GM12878 (cell line): ENCODE measurements around the gene TMOD3. TPM values are rescaled to one million over a fixed set of nuclear protein-coding genes. Genes with fewer than 3 reads are reported as not detected.

ENCODE experiments used
- ATAC-seq: fragments of 200-7000 bp; cut with Tn5 transposase; 3 replicates; pipeline ENCODE4 v1.9.1; 2020; ENCODE audit warnings: mild to moderate bottlenecking, moderate library complexity
- BruUV-seq: library from RNA; stranded (reverse); fragments of 400-500 nt; replicated peaks from 2 replicates; lab custom pipeline; 2021; lab: Mats Ljungman, UMichigan
- CTCF ChIA-PET: fragments of 300-600 bp; sonication (Branson Sonifier 250); formaldehyde crosslinking; extraction: SDS; loops from one replicate; lab custom pipeline; 2021; ENCODE audit warnings: inconsistent platforms; lab: Yijun Ruan, JAX
- POLR2A ChIA-PET: fragments of 350-600 bp; formaldehyde crosslinking; extraction: SDS; loops from one replicate; lab custom pipeline; 2021; ENCODE audit warnings: inconsistent platforms; lab: Charles Lee
- RAD21 ChIA-PET: fragments of 300-600 bp; sonication (Branson Sonifier 250); formaldehyde crosslinking; loops from one replicate; lab custom pipeline; 2023; ENCODE audit warnings: antibody characterized with exemption; ENCODE audit not compliant: unreplicated experiment; lab: Charles Lee
- SMC1A ChIA-PET: fragments of 300-600 bp; sonication (Branson Sonifier 250); formaldehyde crosslinking; loops from one replicate; lab custom pipeline; 2023; ENCODE audit not compliant: unreplicated experiment, uncharacterized antibody; lab: Charles Lee
- DNase-seq: peaks from one replicate; pipeline ENCODE4 v3.0.0-alpha.2; 2011; ENCODE audit warnings: low read depth, low spot score
- FAIRE-seq: peaks from 3 replicates; lab custom pipeline; 2011; peaks lifted over from hg19 to GRCh38; lab: Jason Lieb, UNC
- H2AFZ ChIP-seq: 2 replicates; pipeline ENCODE4 v1.6.0; 2011; ENCODE audit warnings: low read depth, low read length, control low read depth; ENCODE audit not compliant: control insufficient read depth
- H3K27ac ChIP-seq: 2 replicates; pipeline ENCODE4 v1.5.1; 2011; ENCODE audit warnings: control low read depth; ENCODE audit not compliant: control insufficient read depth, insufficient read depth
- H3K27me3 ChIP-seq, 2 experiments: replicated peaks in 1 of 2; 2 replicates each; pipeline versions ENCODE4 v1.6.0 to v1.6.1; 2011; ENCODE audit warnings: low read length in 1 of 2; ENCODE audit not compliant: control insufficient read depth in 2 of 2, insufficient read depth in 2 of 2
- H3K36me3 ChIP-seq, 2 experiments: 2 replicates each; pipeline ENCODE4 v1.5.1; 2011; ENCODE audit warnings: low read length in 1 of 2; ENCODE audit not compliant: control insufficient read depth in 2 of 2, insufficient read depth in 2 of 2
- H3K4me1 ChIP-seq: 2 replicates; pipeline ENCODE4 v1.6.1; 2011; ENCODE audit warnings: mild to moderate bottlenecking, low read length, moderate library complexity, mixed read lengths; ENCODE audit not compliant: control insufficient read depth, insufficient read depth
- H3K4me2 ChIP-seq: 2 replicates; pipeline ENCODE4 v1.6.0; 2011; ENCODE audit warnings: control low read depth; ENCODE audit not compliant: control insufficient read depth, insufficient read depth
- H3K4me3 ChIP-seq: fragments of 200-600 bp; sonication (generic); 2 replicates; pipeline ENCODE4 v1.5.1; 2016
- H3K79me2 ChIP-seq: 2 replicates; pipeline ENCODE4 v1.6.0; 2011; ENCODE audit warnings: low read length; ENCODE audit not compliant: control insufficient read depth, insufficient read depth
- H3K9ac ChIP-seq: 2 replicates; pipeline ENCODE4 v1.8.0; 2011; ENCODE audit warnings: low read length, control low read depth, mixed read lengths; ENCODE audit not compliant: control insufficient read depth, insufficient read depth
- H3K9me3 ChIP-seq: replicated peaks from 3 replicates; pipeline ENCODE4 v1.5.1; 2011; ENCODE audit warnings: mild to moderate bottlenecking, low read length; ENCODE audit not compliant: control insufficient read depth, insufficient read depth
- H4K20me1 ChIP-seq: 2 replicates; pipeline ENCODE4 v1.6.0; 2011; ENCODE audit not compliant: control insufficient read depth, insufficient read depth
- CBX5 ChIP-seq: sonication (generic); IDR thresholded peaks from 2 replicates; pipeline ENCODE4 v1.6.1; 2016; ENCODE audit warnings: low read depth, moderate library complexity, mild to moderate bottlenecking, inconsistent platforms
- CHD2 ChIP-seq: IDR thresholded peaks from 2 replicates; pipeline ENCODE4 v1.6.1; 2011; ENCODE audit warnings: low read depth, low read length, improper control_type of control experiment, borderline replicate concordance
- REST ChIP-seq: IDR thresholded peaks from 2 replicates; pipeline ENCODE4 v1.6.1; 2012; ENCODE audit warnings: mild to moderate bottlenecking, low read depth, low read length
- SUPT20H ChIP-seq: IDR thresholded peaks from 2 replicates; pipeline ENCODE4 v1.6.1; 2011; ENCODE audit warnings: low read depth, mild to moderate bottlenecking, low read length, moderate library complexity, borderline replicate concordance; ENCODE audit not compliant: control insufficient read depth
- WGBS: methylation state at CpG from one replicate; pipeline ENCODE4 v1.1.6; 2016; ENCODE audit warnings: low lambda C conversion rate; ENCODE audit not compliant: insufficient replicate concordance, insufficient coverage; ENCODE audit errors: missing lambda C conversion rate; 5-methylcytosine and 5-hydroxymethylcytosine counted together
- in situ Hi-C: fragments of 300-500 bp; cut with MboI; formaldehyde crosslinking; loops from 9 replicates; pipeline ENCODE4 v1.14.3; 2018; ENCODE audit warnings: mixed read lengths
- intact Hi-C: fragments of 100-400 bp; cut with micrococcal nuclease; formaldehyde crosslinking; loops from one replicate; pipeline ENCODE4 v1.14.2; 2022; ENCODE audit not compliant: unreplicated experiment
- polyA plus RNA-seq, 11 experiments: library from polyadenylated mRNA; depleted of rRNA in 4 of 11; unstranded in 6 of 11; stranded (reverse) in 5 of 11; fragments of >200 nt; fragmentation: Nextera tagmentation in 4 of 11; fragmentation: Illumina TruSeq in 1 of 11; extraction: Ambion mirVana in 4 of 11; extraction: Trizol in 1 of 11; gene quantifications; 1 replicate in 1 of 11; 2 replicates in 10 of 11; pipeline versions ENCODE4 v1.2.1 to v1.2.3, GENCODE V29; 2011 to 2016; ENCODE audit warnings: inconsistent platforms in 2 of 11, missing spikeins in 2 of 11, low read depth in 1 of 11
- total RNA-seq, 4 experiments: library from RNA; depleted of rRNA in 3 of 4; stranded (reverse); fragments of >200 nt in 3 of 4; fragmentation: Illumina TruSeq in 1 of 4; extraction: Trizol in 1 of 4; gene quantifications; 2 replicates each; pipeline versions ENCODE4 v1.2.1 to v1.2.3, GENCODE V29; 2013 to 2021
- TF ChIP-seq, protein P1 (sequence below): IDR thresholded peaks from 2 replicates; pipeline ENCODE4 v1.6.1; 2012; ENCODE audit warnings: low read depth, low read length, improper control_type of control experiment

The TMOD3 gene
- total and polyA plus RNA-seq, 10 of the 15 experiments (the other 5 are each of a cell fraction or from before 2014, with no cell fraction given), result 5.2 to 39.4 (median 22.5) TPM

- ChIA-PET SMC1A (no interaction called here), CTCF (interaction anchor here (1.0 to 4.6 kb wide), 5 partner anchors 12 to 220 kb away, joined by 3 to 22 read pairs (median 5); no protein-coding TSS in a partner anchor), POLR2A (no interaction called here), RAD21 (no interaction called here)
- intact Hi-C loops (no loop called here), in situ Hi-C loops (no loop called here)
- DNase-seq (no peak), ATAC-seq (no peak), FAIRE-seq (no peak)
- Histone ChIP-seq H3K27ac (no peak overlapping the region), H3K9ac (no peak overlapping the region), H3K27me3 (no peaks in the 10 kb centered on the region), H3K9me3 (no peaks in the 10 kb centered on the region), H3K79me2 (no peaks in the 10 kb centered on the region), H3K4me2 (no peak overlapping the region), H4K20me1 (no peaks in the 10 kb centered on the region), H3K36me3 (peaks cover 5 to 21% of the 10 kb centered on the region in 2 experiments), H2AFZ (no peak overlapping the region), H3K4me3 (no peak overlapping the region), H3K4me1 (no peaks in the 10 kb centered on the region)
- no TSS peak for BruUV-seq
- no peak for TF ChIP-seq CBX5
- no peak for TF ChIP-seq SUPT20H
- no peak for TF ChIP-seq REST
- no peak for TF ChIP-seq CHD2
- TF ChIP-seq, protein P1, sequence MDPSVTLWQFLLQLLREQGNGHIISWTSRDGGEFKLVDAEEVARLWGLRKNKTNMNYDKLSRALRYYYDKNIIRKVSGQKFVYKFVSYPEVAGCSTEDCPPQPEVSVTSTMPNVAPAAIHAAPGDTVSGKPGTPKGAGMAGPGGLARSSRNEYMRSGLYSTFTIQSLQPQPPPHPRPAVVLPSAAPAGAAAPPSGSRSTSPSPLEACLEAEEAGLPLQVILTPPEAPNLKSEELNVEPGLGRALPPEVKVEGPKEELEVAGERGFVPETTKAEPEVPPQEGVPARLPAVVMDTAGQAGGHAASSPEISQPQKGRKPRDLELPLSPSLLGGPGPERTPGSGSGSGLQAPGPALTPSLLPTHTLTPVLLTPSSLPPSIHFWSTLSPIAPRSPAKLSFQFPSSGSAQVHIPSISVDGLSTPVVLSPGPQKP, result no peak
- 56% methylated on average over 2 of the region's 2 CpGs for WGBS
Measured at GRCh38 chr15:51870774-51871173, 41.3 kb downstream of the TMOD3 start.
